ENCODE results near the gene KRCC1. TPM values are rescaled to one million over a fixed set of nuclear protein-coding genes. Genes with fewer than 3 reads are reported as not detected.
"Not testable (repeated sequence)": the region's sequence is repeated elsewhere in the genome, so short reads cannot be mapped to it uniquely, and the experiment has no call there.

Gene KRCC1
- total RNA-seq, 1 donor from 2014 or later: 23.8 TPM

DNA sequence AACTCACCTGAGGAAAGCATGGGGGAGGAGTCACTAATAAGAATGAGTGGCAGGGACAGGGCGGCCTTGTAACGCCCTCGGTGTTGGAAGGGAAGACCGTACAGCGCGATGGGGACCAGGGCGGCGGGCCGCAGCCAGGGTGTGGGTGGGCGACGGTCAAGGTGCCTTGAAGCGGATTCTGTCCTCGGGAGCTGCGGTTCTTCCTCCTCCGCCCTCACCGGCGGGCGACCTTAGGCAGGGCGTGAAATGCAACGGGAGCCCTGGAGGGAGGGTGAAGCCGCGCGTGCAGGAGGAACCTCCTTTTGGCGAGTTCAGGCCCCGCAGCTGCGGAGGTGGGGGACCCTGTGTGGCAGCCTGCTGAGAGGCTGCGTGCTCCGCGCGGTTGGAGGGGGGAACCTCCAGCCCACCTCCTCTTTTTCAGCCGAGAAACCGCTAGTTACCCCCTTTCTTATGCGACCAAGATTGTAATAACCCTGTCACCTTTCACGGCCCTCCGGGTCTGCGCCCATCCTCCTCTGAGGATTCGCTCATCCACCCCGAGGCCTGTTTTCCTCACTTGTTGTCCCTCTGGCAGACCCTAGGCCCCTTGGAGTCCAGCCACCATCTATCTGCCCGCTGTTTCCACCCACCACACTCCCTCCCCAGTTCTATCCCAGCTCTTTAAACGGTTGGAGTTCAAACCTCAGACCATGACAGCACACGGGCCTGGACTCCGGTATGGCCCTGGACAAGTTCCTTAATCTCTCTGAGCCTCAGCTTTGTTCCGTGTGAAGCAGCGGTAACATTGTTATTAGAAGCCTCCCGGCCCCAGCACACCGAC, 38.4 kb downstream of the KRCC1 start:
- ATAC-seq (peak; percentile 72), DNase-seq (ENCODE audit: missing footprints) (peak; percentile 80)
- intact Hi-C loops (cut with DNase I): no loop called here

DNA sequence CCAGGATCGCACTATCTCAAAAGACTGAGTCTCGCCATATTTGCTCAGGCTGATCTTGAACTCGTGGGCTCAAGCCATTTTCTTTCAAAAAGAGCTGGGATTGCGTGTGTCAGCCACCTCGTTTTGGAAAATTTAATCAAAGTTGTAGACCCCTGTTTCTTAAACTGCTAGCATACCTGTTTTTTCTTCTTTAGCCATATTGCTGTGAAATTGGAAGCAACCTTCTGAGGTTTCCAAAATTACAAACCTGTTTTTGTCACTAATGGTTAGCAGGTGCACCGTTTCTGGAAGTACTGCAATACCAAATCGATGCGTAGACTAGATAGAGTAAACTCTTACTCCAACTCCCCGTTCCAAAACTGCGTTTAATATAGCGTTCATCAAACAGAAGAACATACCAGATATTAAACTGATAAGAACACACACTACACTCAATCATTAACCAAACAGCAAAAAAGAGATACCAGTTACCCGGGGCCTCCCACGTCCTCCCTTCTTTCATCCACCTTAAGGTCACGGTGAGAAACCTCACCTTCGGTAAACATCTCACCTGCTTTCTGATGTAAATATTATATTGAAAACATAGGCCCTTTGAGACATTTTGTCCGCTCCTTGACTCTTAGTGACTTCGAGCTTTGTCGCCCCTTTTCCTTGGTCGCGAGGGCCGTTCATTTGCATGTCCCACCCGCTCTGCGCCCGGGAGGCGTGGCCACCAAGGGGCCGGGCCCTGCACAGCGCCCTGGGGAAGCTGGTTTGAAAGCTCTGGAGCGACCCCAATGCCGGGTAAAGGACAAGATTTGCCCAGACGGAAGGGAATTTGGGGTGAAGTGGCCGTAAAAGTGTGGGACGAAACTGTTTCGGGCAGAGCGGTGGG, 39.3 kb downstream of the KRCC1 start, which contains the start of gene RNU2-63P:
Gene RNU2-63P (minus strand): TSS at position 462 of the 874 bp plus-strand sequence.
- peak; percentile 84 for DNase-seq (ENCODE audit: missing footprints)
- intact Hi-C loops (cut with DNase I): no loop called here

DNA sequence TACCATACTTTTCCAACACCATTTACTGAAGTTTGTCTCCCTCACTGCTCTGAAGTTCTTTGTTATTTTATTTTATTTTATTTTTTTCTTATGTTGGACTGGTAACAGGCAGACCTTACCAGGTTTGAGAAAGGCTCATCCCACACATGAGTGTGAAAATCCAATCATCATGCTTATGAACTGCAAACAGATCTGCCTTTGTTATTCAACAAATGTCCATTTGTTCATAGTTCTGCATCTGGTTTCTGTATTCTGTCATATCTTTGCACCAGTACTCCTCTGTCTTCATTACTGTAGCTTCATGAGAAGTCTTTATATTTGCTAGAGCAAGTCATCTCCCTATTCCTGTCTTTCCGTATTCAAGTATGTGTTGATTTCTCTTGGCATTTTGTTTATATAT, 44.6 kb downstream of the KRCC1 start:
- no peak for ATAC-seq
- intact Hi-C loops (cut with DNase I): no loop called here

More for the DNA sequence above, 39.3 kb downstream of the KRCC1 start, which contains the start of gene RNU2-63P:
- ATAC-seq: peak; percentile 96

DNA sequence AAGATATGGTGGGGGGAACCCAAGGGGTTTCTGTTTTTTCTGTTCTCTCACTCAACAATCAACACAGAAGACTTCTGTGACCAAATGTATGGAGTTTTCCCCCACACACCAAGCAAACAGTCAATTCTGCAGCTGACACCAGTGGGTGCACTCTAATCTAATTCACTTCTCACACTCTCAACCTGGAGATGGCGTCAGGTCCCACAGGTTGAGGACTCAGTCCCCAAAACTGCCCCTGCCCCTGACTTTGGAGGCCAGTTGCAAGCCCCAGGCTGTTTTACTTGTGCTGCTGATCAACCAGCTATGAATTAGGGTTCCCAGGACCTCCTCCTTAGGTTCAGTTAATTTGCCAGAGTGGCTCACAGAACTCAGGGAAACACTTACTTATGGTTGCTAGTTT, 45.4 kb downstream of the KRCC1 start:
- no peak for ATAC-seq
- intact Hi-C loops (cut with DNase I): no loop called here
- DNase-seq (ENCODE audit: missing footprints): no peak

More for the DNA sequence above, 44.6 kb downstream of the KRCC1 start:
- no peak for DNase-seq (ENCODE audit: missing footprints)

DNA sequence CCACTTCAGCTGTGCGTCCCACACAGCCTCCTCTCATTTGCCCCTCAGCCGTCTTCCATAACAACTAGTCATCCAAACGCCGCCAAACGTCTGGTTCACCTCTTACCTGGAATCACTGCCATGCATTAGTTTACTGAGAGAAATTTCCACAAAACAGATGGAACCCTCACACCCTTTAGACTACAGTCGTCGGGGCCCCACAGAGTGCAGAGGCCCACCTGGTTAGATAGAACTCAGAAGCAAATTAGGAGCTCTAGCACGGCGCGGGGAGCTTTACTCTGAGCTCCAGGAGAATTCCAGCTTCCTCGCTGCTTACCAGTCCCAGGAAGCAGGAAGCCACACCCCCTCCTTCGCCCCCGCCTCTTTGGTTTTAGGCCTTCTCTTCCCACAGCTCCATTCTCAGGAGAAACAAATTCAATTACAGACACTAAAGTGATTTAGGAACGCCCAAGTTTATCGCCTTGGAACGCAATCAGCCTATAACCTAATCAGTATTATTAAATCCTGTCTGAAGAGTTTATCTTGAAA, 48.6 kb downstream of the KRCC1 start:
- intact Hi-C loops (cut with DNase I): no loop called here
- DNase-seq (ENCODE audit: missing footprints) (no peak), ATAC-seq (no peak)

DNA sequence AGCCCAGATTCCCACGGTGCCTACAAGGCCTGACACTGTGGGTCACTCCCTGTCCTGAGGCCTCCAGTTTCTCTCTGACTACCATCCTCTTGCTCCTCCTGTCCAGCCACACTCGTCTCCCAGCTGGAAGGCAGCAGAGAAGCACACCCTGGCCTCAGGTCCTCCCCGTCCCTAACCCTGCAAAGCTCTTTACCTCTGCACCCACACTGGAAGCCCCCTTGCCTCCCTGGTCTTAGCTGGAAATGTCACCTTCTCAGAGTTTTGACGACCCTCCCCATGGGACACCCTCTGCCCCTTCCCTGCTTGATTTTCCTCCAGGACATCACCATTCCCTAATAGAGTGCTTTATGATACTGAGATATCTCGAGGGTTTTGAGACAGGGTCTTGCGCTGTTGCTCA, 49.8 kb downstream of the KRCC1 start:
- ATAC-seq: no peak
- DNase-seq (ENCODE audit: missing footprints): no peak

DNA sequence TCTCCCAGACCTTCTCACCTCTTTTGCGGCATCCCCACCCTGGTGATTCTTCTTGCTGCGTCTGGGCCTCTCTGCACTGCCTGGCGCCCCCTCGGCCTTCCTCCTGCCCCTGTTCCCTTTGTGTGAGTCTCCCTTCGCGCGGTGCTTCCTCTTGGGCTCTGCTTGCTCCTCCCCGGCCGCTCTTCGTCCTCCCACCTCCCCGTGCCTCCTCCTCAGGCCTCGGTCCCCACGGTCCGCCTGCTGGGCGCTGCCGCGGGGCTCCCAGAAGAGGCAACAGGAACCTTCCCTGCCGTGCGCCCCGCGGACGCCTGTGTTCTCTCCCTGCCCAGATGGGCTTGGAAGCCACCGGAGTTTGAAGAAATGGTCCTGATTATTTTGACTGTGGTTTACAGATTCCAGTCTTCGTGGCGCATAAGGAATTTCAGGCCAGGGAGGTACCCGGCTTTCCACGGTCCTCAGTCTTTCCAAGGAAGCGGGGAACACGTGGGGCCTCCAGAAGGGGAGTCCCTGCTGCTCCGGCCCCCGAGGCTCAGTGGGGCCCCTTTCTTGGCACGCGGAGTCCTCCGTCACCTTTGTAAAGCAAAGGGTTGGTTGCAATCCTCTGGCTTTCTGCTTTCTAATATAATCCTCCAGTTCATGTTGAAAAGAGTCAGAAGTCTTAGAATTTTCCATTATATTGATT, 52.4 kb downstream of the KRCC1 start:
- intact Hi-C loops (cut with DNase I): no loop called here
- DNase-seq (ENCODE audit: missing footprints) (peak; percentile 68), ATAC-seq (peak; percentile 42)

More for the DNA sequence above, 49.8 kb downstream of the KRCC1 start:
- intact Hi-C loops (cut with DNase I): no loop called here

DNA sequence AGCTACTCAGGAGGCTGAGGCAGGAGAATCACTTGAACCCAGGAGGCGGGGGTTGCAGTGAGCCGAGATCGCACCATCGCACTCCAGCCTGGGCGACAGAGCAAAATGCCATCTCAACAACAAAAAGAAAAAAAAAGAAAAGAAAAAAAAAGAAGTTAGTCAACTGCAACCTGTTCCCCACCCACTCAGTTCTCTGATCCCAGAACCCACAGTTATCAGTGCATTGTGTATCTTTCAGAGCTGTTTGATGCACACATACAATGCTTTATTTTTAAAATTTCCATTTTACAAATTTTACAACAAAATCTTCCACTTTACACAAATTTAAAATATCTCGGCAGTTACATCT, 53.2 kb downstream of the KRCC1 start:
- peak; percentile 23 for DNase-seq (ENCODE audit: missing footprints)
- no peak for ATAC-seq
- intact Hi-C loops (cut with DNase I): no loop called here

DNA sequence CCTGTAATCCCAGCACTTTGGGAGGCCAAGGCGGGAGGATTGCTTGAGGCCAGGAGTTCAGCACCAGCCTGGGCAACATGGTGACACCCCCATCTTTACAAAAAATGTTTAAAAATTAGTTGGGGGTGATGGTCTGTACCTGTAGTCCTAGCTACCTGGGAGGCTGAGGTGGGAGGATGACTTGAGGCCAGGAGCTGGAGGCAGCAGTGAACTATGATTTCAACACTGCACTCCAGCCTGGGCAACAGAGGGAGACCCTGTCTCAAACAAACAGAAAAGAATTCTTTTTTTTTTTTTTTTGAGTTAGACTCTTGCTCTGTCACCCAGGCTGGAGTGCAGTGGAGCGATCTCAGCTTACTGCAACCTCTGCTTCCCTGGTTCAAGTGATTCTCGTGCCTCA, 55.1 kb downstream of the KRCC1 start:
- intact Hi-C loops (cut with DNase I); DNase-seq (ENCODE audit: missing footprints); ATAC-seq: not testable (repeated sequence)

DNA sequence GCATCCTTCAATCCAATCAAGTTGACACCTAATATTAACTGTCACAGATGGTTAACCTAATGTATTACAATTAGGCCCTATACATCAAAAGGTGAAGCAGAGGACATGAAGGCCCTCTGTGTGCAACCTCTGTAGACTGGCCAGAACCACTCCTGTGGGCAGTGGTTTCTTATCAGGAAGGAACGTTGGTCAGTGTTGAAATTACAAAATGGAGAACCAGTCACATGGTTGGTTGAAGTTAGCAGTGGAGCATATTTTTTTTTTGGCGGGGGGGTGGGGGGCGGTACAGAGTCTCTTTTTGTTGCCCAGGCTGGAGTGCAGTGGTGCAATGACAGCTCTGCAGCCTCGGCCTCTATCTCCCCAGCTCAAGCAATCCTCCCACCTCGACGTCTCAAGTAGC, 59.0 kb downstream of the KRCC1 start:
- intact Hi-C loops (cut with DNase I): no loop called here
- ATAC-seq (no peak), DNase-seq (ENCODE audit: missing footprints) (peak; percentile 17)

DNA sequence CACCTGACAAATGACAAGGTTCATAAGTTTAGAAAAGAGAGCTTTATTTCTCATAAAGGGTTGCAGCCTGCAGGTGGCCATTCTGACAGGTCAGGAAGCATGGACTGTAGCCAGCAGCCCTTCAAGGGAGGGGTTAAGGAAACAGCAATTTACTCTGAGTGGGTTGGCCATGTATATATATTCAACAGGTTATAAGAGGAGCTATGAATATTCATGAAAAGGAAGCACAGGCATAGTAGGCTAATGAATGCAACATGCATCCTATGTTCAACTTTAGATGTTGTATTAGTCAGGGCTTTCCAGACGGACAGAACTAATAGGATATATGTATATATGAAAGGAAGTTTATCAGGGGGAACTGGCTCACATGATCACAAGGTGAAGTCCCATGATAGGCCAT, 59.8 kb downstream of the KRCC1 start:
- no peak for ATAC-seq
- no peak for DNase-seq (ENCODE audit: missing footprints)
- intact Hi-C loops (cut with DNase I): no loop called here

DNA sequence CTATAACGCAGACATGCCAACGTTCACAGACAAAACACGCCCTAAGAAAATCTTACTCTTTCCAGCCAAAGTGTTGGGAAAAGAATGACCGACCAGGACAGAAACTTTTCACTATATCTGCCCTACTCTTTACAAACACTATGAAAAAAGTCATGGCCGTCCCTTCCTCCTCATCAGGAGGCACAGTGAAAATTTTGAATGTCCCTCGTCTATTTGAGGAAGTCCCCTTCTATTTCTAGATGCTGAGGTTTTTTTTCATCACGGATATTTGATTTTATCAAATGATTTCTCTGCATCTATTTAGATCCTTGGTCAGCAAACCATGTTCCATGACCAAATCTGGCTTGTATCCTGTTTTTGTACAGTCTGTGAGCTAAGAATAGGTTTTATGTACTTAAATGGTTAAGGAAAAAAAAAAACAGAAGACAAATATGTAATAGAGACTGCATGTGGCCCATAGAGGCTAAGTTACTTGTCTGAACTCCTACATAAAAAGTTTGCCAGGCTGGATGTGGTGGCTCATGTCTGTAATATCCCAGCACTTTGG, 61.2 kb downstream of the KRCC1 start:
- ATAC-seq; DNase-seq (ENCODE audit: missing footprints): not testable (repeated sequence)

DNA sequence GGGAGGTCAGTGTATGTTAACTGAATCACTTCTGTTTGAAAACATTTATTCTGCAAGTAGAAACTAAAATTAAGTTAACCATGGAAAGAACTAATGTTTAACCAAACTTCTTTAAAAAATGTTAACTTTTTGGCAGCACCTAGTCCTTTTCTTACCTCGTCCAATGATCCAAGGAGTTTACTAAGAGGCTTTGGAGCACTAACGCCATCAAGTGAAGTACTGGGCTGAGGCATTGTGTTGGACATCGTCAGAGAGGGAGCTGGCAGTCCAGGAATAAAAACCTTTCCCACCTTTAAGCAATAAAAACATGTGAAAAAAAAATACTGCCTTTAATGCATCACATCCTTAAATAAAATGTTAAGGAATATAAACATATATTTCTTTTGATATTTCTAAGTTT, 63.0 kb downstream of the KRCC1 start:
- intact Hi-C loops (cut with DNase I); ATAC-seq; DNase-seq (ENCODE audit: missing footprints): not testable (repeated sequence)

More for the DNA sequence above, 61.2 kb downstream of the KRCC1 start:
- intact Hi-C loops (cut with DNase I): not testable (repeated sequence)

DNA sequence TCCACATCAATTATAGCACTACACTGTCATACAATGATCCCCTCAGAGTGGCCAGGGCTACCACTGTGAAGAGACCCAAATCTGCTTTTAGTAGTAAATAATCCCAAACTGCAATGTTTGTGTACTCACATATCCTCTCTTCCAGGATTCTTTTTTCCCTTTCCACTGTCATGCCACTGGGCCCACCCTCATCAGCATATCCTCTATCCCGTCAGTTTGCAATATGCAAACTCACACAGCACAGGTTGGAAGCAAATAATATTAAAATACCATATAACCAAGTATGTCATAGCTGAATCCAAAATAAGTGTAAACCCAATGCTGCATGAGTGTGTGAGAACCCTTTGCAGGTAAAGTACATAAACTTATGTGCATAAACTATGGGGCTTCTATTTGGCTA, 68.1 kb downstream of the KRCC1 start:
- intact Hi-C loops (cut with DNase I); ATAC-seq; DNase-seq (ENCODE audit: missing footprints): not testable (repeated sequence)

DNA sequence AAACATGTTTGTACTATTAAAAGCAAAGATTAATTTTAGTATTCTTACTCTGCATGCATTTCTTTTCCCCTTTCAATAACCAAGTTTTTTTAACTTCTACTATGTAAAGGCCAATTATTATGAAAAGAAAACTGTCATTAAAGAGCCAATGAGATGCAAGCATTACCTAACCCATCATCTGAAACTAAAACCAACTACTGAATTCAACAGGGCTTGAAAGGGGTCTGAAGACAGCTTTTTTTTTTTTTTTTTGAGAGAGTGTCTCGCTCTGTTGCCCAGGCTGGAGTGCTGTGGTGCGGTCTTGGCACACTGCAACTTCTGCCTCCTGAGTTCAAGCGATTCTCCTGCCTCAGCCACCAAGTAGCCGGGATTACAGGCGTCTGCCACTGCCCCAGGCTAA, 69.7 kb downstream of the KRCC1 start:
- DNase-seq (ENCODE audit: missing footprints); intact Hi-C loops (cut with DNase I); ATAC-seq: not testable (repeated sequence)

DNA sequence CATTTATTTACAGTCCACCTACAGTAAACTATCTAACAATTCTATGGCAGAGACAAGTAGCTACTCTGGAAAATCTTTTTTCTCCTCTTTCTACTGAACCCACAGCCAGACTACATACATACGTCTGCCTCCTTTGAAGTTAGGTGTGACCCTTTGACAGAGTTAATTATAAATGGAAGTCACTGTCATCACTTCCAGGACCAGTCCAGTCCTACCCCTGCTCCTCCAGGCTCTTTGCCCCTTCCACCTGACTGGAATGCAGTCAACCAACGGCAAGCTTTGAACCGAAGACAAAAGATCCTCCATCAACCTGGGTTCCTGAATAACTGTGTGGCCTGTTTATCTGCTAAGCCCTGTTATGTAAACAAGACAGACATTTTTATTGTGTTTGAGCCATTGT, 74.4 kb downstream of the KRCC1 start:
- ATAC-seq; intact Hi-C loops (cut with DNase I); DNase-seq (ENCODE audit: missing footprints): not testable (repeated sequence)

All from Right ventricle myocardium inferior (tissue), 1 donor.